Endothelial cell (in vitro differentiated cells): Measurements from ENCODE around the gene L3MBTL3. TPM values are rescaled to one million over a fixed set of nuclear protein-coding genes. Genes with fewer than 3 reads are reported as not detected.

Source experiments
- DNase-seq: peaks from one replicate; pipeline ENCODE4 v3.0.0; 2021; ENCODE audit warnings: low spot score
- H3K27ac Mint-ChIP-seq: one replicate; pipeline ENCODE4 v1.8.0; 2021; ENCODE audit warnings: mixed read lengths, inconsistent platforms; ENCODE audit not compliant: unreplicated experiment
- H3K27me3 Mint-ChIP-seq: one replicate; pipeline ENCODE4 v1.8.0; 2021; ENCODE audit warnings: mild to moderate bottlenecking, moderate library complexity, mixed read lengths, inconsistent platforms; ENCODE audit not compliant: unreplicated experiment
- H3K36me3 Mint-ChIP-seq: one replicate; pipeline ENCODE4 v1.8.0; 2021; ENCODE audit warnings: mild to moderate bottlenecking, low read depth, mixed read lengths, inconsistent platforms; ENCODE audit not compliant: unreplicated experiment
- H3K4me1 Mint-ChIP-seq: one replicate; pipeline ENCODE4 v1.8.0; 2021; ENCODE audit warnings: mild to moderate bottlenecking, mixed read lengths, inconsistent platforms; ENCODE audit not compliant: unreplicated experiment
- H3K4me3 Mint-ChIP-seq: one replicate; pipeline ENCODE4 v1.8.0; 2021; ENCODE audit warnings: mild to moderate bottlenecking, mixed read lengths, inconsistent platforms; ENCODE audit not compliant: unreplicated experiment
- H3K9me3 Mint-ChIP-seq: one replicate; pipeline ENCODE4 v1.8.0; 2021; ENCODE audit warnings: mixed read lengths, inconsistent platforms; ENCODE audit not compliant: unreplicated experiment
- CTCF ChIP-seq: fragments of 200-600 bp; sonication (generic); IDR thresholded peaks from one replicate; pipeline ENCODE4 v1.5.0; 2021; ENCODE audit warnings: antibody characterized with exemption; ENCODE audit not compliant: unreplicated experiment
- total RNA-seq: library from RNA; stranded (reverse); fragmentation: NEBNext Ultra II Directional; extraction: Animal tissue kit (Norgen Biotek cat#: 25700); gene quantifications from one replicate; pipeline ENCODE4 v1.2.1, GENCODE V29; 2021; ENCODE audit not compliant: unreplicated experiment

Gene L3MBTL3
- total RNA-seq, 1 donor from 2014 or later: 47.9 TPM

DNA sequence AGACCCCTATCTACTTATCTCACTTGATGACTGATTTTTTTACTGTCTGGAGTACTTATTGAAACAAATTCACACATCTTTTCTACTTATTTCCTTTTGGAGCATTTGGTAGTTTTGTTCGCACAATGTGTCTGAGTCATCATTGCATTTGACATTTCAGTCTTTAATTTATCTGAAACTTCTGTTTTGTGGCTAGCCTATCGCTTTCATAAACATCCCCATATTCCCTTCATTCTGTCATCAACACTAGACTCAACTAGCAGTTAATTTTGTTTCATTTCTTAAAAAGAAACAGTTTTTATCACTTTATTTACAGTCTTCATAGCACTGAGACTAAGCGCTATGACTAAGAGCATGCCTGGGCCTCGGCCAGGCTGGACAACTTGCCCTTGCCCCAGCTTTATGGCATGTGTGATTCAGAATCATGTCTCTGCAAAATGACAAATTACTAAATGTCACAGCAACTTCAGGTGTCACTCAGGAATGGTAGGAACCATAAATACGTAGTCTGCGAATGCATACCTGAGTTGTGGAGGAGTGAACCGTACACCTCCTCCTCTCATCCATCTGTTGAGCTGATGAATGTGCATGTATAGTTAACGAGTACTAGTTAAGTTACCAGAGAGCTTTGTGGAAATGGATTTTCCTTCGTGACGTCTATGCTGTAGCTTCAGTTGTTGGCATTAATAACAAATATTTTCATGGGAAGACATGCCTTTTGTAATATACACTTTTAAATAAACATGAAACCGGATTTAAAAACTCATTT lies 16.2 kb downstream of the L3MBTL3 start:
- H3K4me3 Mint-ChIP-seq: no peak overlapping the region
- no peaks in the 10 kb centered on the region for H3K27me3 Mint-ChIP-seq
- DNase-seq: no peak
- H3K9me3 Mint-ChIP-seq: no peaks in the 10 kb centered on the region
- no peak for TF ChIP-seq CTCF
- no peaks in the 10 kb centered on the region for H3K4me1 Mint-ChIP-seq
- peaks cover 5% of the 10 kb centered on the region for H3K36me3 Mint-ChIP-seq
- no peak overlapping the region for H3K27ac Mint-ChIP-seq

GRCh38 chr6:130035211-130035610 lies 16.8 kb downstream of the L3MBTL3 start:
- Mint-ChIP-seq H3K4me1 (no peaks in the 10 kb centered on the region), H3K27ac (no peak overlapping the region), H3K4me3 (no peak overlapping the region), H3K9me3 (no peaks in the 10 kb centered on the region), H3K36me3 (peaks cover 5% of the 10 kb centered on the region), H3K27me3 (no peaks in the 10 kb centered on the region)
- DNase-seq: no peak
- TF ChIP-seq CTCF: no peak

DNA sequence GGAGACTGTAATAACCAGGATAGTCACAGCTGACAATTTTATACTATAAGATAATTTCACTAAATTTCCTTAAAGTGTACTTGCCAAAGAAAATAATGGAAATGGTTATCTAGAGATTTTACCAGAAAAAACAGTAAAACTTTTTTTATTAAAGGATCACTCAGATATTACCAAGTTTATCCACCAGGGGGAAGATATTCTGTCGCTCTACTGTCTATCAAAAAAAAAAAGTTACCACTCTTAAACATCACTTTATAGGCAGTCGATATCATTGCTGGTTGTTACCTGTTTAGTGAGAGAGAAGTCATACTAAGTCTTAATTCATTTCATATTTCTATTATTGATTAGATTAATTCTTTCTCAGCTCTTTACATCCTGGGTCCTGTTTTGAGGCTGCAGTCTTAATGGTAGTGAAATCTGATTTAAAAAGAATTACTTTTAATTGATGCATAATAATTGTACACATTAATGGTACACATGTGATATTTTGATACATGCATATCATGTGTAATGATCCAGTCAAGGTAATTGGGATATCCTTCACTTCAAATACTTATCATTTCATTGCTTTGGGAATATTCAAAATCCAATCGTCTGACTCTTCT lies 18.9 kb downstream of the L3MBTL3 start:
- Mint-ChIP-seq H3K27ac (no peak overlapping the region), H3K27me3 (no peaks in the 10 kb centered on the region), H3K36me3 (peaks cover 1% of the 10 kb centered on the region), H3K4me1 (peaks cover 5% of the 10 kb centered on the region), H3K4me3 (no peak overlapping the region), H3K9me3 (no peaks in the 10 kb centered on the region)
- DNase-seq: no peak
- TF ChIP-seq CTCF: peak; percentile 95

- Mint-ChIP-seq H3K36me3 (no peaks in the 10 kb centered on the region), H3K4me1 (peaks cover 5% of the 10 kb centered on the region), H3K9me3 (no peaks in the 10 kb centered on the region), H3K27ac (no peak overlapping the region), H3K27me3 (no peaks in the 10 kb centered on the region), H3K4me3 (no peak overlapping the region)
- no peak for DNase-seq
- TF ChIP-seq CTCF: no peak
These were observed 23.2 kb downstream of the L3MBTL3 start for GRCh38 chr6:130041594-130041993.

DNA sequence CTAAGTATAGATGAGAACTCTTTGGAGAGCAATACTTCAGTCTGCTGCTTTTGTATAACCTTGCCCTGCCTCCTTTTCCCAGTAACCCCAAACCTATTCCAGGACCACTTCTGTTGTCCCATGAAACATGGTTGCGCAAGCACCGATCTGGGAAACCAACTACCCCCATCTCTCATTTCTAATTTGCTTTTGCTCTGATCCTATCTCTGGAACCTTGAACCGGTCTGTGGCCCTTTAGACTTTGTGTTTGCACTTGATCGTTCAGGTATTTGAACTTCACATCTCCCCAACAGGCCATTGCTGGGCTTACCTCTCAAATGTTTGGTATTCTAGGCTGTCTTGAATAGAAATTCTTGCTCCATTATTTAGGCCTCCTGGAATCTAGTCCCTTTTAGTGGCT lies 25.0 kb downstream of the L3MBTL3 start:
- H3K36me3 Mint-ChIP-seq: no peaks in the 10 kb centered on the region
- DNase-seq: no peak
- no peak overlapping the region for H3K27ac Mint-ChIP-seq
- TF ChIP-seq CTCF: no peak
- peaks cover 5% of the 10 kb centered on the region for H3K4me1 Mint-ChIP-seq
- H3K27me3 Mint-ChIP-seq: no peaks in the 10 kb centered on the region
- no peak overlapping the region for H3K4me3 Mint-ChIP-seq
- no peaks in the 10 kb centered on the region for H3K9me3 Mint-ChIP-seq
